Activated naive CD8-positive, alpha-beta T cell treated with anti-CD3 and anti-CD28 coated beads, Interleukin-2, amount 50 U/mL, for 16 hours (primary cell): Measurements from ENCODE around the gene CACNB2.
"Not testable (repeated sequence)": the region's sequence is repeated elsewhere in the genome, so short reads cannot be mapped to it uniquely, and the experiment has no call there.

Source experiments
- DNase-seq: peaks from one replicate; pipeline ENCODE4 v3.0.0-alpha.2; 2020; ENCODE audit warnings: low read depth, low spot score

CACNB2 gene

DNA sequence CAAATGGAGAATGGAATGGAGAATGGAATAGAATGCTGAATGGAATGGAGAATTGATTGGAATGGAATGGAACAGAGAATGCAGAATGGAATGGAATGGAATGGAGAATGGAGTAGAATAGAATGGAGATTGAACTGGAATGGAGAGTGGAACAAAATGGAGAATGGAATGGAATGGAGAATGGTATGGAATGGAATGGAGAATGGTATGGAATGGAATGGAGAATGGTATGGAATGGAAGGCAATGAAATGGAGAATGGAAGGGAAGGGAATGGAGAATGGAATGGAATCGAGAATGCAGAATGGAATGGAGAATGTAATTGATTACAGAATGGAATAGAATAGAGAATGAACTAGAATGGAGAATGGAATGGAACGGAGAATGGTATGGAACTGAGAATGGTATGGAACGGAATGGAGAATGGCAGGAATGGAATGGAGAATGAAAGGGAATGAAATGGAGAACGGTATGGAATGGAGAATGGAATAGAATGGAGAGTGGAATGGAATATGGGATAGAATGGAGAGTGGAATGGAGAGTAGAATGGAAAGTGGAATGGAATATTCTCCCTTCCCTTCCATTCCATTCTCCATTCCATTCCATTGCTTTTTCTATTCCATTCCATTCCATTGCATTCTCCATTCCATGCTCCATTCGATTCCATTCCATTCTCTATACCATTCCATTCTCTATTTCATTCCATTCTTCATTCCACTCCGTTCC, 422.9 kb downstream of the CACNB2 start:
- no peak for DNase-seq

DNA sequence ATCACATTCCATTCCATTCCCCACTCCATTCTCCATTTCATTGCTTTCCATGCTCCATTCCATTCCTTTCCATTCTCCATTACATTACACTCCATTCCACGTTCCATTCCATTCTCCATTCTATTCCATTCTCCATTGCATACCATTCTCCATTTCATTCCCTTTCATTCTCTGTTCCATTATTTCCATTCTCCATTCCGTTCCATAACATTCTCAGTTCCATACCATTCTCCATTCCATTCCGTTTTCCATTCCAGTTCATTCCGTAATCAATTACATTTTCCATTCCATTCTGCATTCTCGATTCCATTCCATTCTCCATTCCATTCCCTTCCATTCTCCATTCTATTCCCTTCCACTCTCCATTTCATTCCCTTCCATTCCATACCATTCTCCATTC, 424.8 kb downstream of the CACNB2 start:
- DNase-seq: no peak

- no peak for DNase-seq
Measured at GRCh38 chr10:18566177-18566576, 426.0 kb downstream of the CACNB2 start.

DNA sequence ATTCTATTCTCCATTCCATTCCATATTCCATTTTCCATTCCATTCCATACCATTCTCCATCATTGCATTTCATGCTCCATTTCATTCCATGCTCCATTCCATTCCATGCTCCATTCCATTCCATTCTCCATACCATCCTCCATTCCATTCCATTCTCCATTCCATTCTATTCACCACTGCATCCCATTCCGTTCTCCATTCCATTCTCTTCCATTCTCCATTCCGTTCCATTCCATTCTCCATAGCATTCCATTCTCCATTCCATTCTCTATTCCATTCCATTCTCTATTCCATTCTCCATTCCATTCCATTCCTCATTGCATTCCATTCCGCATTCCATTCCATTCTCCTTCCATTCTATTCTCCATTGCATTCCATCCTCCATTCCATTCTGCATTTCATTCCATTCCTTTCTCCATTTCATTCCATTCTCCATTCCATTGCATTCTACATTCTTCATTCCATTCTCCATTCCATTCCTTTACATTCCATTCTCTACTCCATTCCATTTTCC, 427.2 kb downstream of the CACNB2 start:
- DNase-seq: no peak

DNA sequence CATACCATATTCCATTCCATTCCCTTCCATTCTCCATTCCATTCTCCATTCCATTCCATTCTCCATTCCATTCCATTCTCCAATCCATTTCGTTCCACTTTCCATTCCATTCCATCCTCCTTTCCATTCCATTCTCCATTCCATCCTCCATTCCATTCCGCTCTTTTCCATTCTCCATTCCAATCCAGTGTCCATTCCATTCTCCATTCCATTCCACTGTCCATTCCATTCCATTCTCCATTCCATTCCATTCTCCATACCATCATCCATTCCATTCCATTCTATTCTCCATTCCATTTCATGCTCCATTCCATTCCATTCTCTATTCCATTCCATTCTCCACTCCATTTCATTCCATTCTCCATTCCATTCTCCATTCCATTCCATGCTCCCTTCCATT, 430.2 kb downstream of the CACNB2 start:
- not testable (repeated sequence) for DNase-seq

DNA sequence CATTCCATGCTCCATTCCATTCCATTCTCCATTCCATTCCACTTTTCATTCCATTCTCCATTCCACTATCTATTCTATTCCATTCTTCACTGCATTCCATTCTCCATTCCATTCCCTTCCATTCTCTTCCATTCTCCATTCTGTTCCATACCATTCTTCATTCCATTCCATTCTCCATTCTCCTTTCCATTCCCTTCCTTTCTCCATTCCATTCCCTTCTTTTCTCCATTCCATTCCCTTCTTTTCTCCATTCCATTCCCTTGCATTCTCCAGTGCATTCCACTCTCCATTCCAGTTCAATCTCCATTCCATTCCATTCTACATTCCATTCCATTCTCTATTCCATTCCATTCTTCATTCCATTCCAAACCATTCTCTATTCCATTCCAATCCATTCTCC, 430.9 kb downstream of the CACNB2 start:
- DNase-seq: no peak

GRCh38 chr10:18571780-18572179, 431.6 kb downstream of the CACNB2 start:
- DNase-seq: no peak

DNA sequence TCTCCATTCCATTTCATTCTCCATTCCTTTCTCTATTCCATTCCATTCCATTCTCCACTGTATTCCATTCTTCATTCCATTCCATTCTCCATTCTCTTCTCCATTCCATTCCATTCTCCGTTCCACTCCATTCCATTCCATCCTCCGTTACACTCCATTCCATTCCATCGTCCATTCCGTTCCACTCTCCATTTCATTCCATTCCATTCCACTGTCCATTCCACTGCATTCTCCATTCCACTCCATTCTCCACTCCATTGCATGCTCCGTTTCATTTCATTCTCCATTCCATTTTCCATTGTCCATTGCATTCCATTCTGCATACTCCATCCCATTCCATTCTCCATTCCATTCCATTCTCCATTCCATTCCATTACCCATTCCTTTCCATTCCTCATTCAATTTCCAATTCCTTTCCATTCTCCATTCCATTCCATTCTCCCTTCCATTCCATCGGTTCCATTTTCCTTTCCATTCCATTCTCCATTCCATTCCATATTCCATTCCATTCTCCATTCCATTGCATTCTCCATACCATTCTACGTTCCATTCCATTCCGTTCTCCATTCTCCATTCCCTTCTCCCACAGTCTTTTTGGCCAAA, 432.8 kb downstream of the CACNB2 start:
- DNase-seq: no peak

- DNase-seq: no peak
Measured at GRCh38 chr10:18576586-18576985, 436.4 kb downstream of the CACNB2 start.

- no peak for DNase-seq
Measured at GRCh38 chr10:18577823-18578685, 437.8 kb downstream of the CACNB2 start.

- no peak for DNase-seq
Measured at GRCh38 chr10:18582803-18583202, 442.6 kb downstream of the CACNB2 start.

DNA sequence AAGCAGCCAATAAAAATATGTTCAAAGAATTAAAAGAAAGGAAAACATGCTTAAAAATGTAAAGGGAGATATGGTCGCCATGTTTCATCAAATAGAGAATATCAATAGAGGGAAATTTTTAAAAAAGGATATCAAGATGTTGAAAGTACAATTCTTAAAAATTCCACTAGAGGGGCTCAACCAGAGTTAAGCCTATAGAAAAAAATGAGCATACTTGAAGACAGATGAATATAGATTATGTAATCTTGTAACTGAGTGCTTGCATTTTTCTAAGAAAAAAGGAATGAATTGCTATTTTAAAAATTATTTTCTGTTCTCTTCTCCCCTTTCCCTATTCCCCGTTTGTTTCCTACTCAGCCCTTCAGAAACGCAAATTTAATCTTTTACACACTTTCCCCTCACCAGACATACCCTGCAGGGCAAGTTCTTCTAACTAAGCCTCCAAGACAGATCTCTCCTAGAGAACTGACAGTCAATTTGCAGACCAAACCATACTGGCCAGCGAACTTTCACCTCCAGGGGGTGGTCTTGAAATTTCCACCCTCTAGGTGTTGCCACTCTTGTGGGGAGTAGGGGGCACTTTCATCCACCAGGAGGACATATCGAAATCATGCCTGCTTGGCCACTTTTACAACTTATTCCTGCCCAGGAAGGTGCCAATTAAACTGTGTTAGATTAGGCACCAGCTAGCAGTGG, 443.5 kb downstream of the CACNB2 start:
- no peak for DNase-seq

DNA sequence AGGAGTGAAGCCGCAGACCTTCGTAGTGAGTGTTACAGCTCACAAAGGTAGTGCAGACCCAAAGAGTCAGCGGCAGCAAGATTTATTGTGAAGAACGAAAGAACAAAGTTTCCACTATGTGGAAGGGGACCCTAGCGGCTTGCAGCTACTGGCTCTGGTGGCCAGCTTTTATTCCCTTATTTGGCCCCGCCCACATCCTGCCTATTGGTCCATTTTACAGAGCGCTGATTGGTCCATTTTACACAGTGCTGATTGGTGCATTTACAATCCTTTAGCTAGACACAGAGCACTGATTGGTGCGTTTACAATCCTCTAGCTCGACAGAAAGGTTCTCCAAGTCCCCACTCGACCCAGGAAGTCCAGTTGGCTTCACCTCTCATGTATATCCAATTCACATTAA, 446.4 kb downstream of the CACNB2 start:
- DNase-seq: not testable (repeated sequence)

DNA sequence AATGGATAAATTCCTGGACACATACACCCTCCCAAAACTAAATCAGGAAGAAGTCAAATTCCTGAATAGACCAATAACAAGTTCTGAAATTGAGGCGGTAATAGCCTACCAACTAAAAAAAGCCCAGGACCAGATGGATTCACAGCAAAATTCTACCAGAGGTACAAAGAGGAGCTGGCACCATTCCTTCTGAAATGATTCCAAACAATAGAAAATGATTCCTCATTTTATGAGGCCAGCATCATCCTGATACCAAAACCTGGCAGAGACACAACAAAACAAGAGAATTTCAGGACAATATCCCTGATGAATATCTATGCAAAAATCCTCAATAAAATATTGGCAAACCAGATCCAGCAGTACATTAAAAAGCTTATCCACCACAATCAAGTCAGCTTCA, 450.9 kb downstream of the CACNB2 start:
- not testable (repeated sequence) for DNase-seq
